HepG2 (cell line): ENCODE measurements around the gene UBE2M. TPM values are rescaled to one million over a fixed set of nuclear protein-coding genes. Genes with fewer than 3 reads are reported as not detected.

Experiments used
- ATAC-seq: fragments of 200-7000 bp; cut with Tn5 transposase; 3 replicates; pipeline ENCODE4 v1.9.1; 2020; ENCODE audit warnings: mild to moderate bottlenecking, moderate library complexity
- BruUV-seq: library from RNA; stranded (reverse); fragments of 400-500 nt; replicated peaks from 2 replicates; lab custom pipeline; 2021; lab: Mats Ljungman, UMichigan
- CTCF ChIA-PET: fragments of 300-600 bp; formaldehyde crosslinking; extraction: SDS; loops from one replicate; lab custom pipeline; 2021; ENCODE audit warnings: low total read pairs, inconsistent platforms, low intra/inter-chr PET ratio; lab: Yijun Ruan, JAX
- POLR2A ChIA-PET: fragments of 350-600 bp; sonication (Branson Sonifier 250); formaldehyde crosslinking; loops from one replicate; lab custom pipeline; 2020; ENCODE audit warnings: antibody characterized with exemption, inconsistent platforms; lab: Yijun Ruan, JAX
- DNase-seq: peaks from one replicate; pipeline ENCODE4 v3.0.0-alpha.2; 2015; ENCODE audit warnings: low spot score
- FAIRE-seq: peaks from 3 replicates; lab custom pipeline; 2011; peaks lifted over from hg19 to GRCh38; lab: Jason Lieb, UNC
- H2AFZ ChIP-seq: one replicate; pipeline ENCODE4 v1.6.1; 2011; ENCODE audit warnings: low read length, inconsistent platforms
- H3K27ac ChIP-seq: fragments of 300-600 bp; 3 replicates; pipeline ENCODE4 v1.8.0; 2011; ENCODE audit warnings: mixed run types, mild to moderate bottlenecking, mixed read lengths, low read length, inconsistent platforms; ENCODE audit not compliant: insufficient read depth; ENCODE audit errors: extremely low read length
- H3K27me3 ChIP-seq, 2 experiments: fragments of 200-600 bp in 1 of 2; 2 replicates in 1 of 2; 3 replicates in 1 of 2; pipeline versions ENCODE4 v1.6.0 to v1.8.0; 2011; ENCODE audit warnings: low read length in 2 of 2, mild to moderate bottlenecking in 2 of 2, moderate library complexity in 2 of 2, inconsistent platforms in 1 of 2; ENCODE audit not compliant: insufficient read depth in 2 of 2, control insufficient read depth in 1 of 2
- H3K36me3 ChIP-seq, 2 experiments: fragments of 200-600 bp in 1 of 2; replicated peaks in 1 of 2; 2 replicates in 1 of 2; 3 replicates in 1 of 2; pipeline versions ENCODE4 v1.5.1 to v1.8.0; 2011; ENCODE audit warnings: low read length in 2 of 2, inconsistent platforms in 1 of 2; ENCODE audit not compliant: insufficient read depth in 2 of 2, control insufficient read depth in 1 of 2
- H3K4me1 ChIP-seq: 2 replicates; pipeline ENCODE4 v1.5.1; 2012; ENCODE audit warnings: low read length, inconsistent platforms; ENCODE audit not compliant: insufficient read depth
- H3K4me2 ChIP-seq: 2 replicates; pipeline ENCODE4 v1.6.0; 2011; ENCODE audit warnings: low read depth, low read length, inconsistent platforms
- H3K4me3 ChIP-seq, 3 experiments: fragments of 200-600 bp in 1 of 3; sonication (generic), shearing (Covaris generic) in 1 of 3; replicated peaks in 1 of 3; 2 replicates each; pipeline ENCODE4 v1.5.1; 2011 to 2016; ENCODE audit warnings: low read length in 3 of 3, inconsistent platforms in 2 of 3, low read depth in 2 of 3, mild to moderate bottlenecking in 2 of 3, control low read depth in 1 of 3, mixed read lengths in 1 of 3; ENCODE audit not compliant: insufficient read depth in 1 of 3
- H3K79me2 ChIP-seq: one replicate; pipeline ENCODE4 v1.6.1; 2011; ENCODE audit warnings: low read length, inconsistent platforms; ENCODE audit not compliant: insufficient read depth
- H3K9ac ChIP-seq: 2 replicates; pipeline ENCODE4 v1.6.0; 2011; ENCODE audit warnings: mild to moderate bottlenecking, low read depth, low read length, inconsistent platforms; ENCODE audit not compliant: insufficient read depth
- H3K9me3 ChIP-seq: 2 replicates; pipeline ENCODE4 v1.5.1; 2012; ENCODE audit warnings: mild to moderate bottlenecking, low read length
- H4K20me1 ChIP-seq: 2 replicates; pipeline ENCODE4 v1.6.0; 2011; ENCODE audit warnings: inconsistent platforms, mild to moderate bottlenecking, low read length, moderate library complexity; ENCODE audit not compliant: insufficient read depth
- ARHGAP35 ChIP-seq: sonication (generic); formaldehyde crosslinking; IDR thresholded peaks from 2 replicates; pipeline ENCODE4 v1.9.0; 2022; ENCODE audit warnings: mild to moderate bottlenecking, inconsistent platforms, moderate library complexity, missing genetic modification reagents, borderline replicate concordance
- ATF7-NPFF ChIP-seq: sonication (generic); formaldehyde crosslinking; IDR thresholded peaks from 2 replicates; pipeline ENCODE4 v1.8.1; 2023; ENCODE audit warnings: mild to moderate bottlenecking, low read depth, missing genetic modification reagents, moderate library complexity
- CCDC6 ChIP-seq: sonication (generic); formaldehyde crosslinking; IDR thresholded peaks from 2 replicates; pipeline ENCODE4 v1.8.1; 2022; ENCODE audit warnings: mild to moderate bottlenecking, missing genetic modification reagents, moderate library complexity
- CEBPG ChIP-seq: IDR thresholded peaks from 2 replicates; pipeline ENCODE4 v1.6.1; 2016
- DBP ChIP-seq: sonication (generic); formaldehyde crosslinking; IDR thresholded peaks from 2 replicates; pipeline ENCODE4 v1.4.0; 2020; ENCODE audit warnings: missing genetic modification reagents; ENCODE audit errors: not compliant biosample characterization
- FOXC1 ChIP-seq: sonication (generic); formaldehyde crosslinking; IDR thresholded peaks from 2 replicates; pipeline ENCODE4 v1.8.0; 2022; ENCODE audit warnings: mild to moderate bottlenecking, missing genetic modification reagents, borderline replicate concordance
- MIER3 ChIP-seq: IDR thresholded peaks from 2 replicates; pipeline ENCODE4 v1.6.1; 2016; ENCODE audit warnings: missing compliant biosample characterization, borderline replicate concordance
- PCBP2 ChIP-seq: fragments of 200-400 bp; formaldehyde crosslinking; optimal IDR thresholded peaks from 2 replicates; pipeline ENCODE3; 2018; ENCODE audit warnings: low read length, low read depth; ENCODE audit not compliant: poor library complexity, severe bottlenecking
- SP2 ChIP-seq: sonication (generic); formaldehyde crosslinking; IDR thresholded peaks from 2 replicates; pipeline ENCODE4 v1.5.1; 2020; ENCODE audit warnings: mild to moderate bottlenecking, missing genetic modification reagents
- SRF ChIP-seq: IDR thresholded peaks from 2 replicates; pipeline ENCODE4 v1.6.1; 2011; ENCODE audit warnings: mild to moderate bottlenecking, low read depth, low read length, moderate library complexity
- SRY ChIP-seq: sonication (generic); formaldehyde crosslinking; IDR thresholded peaks from 2 replicates; pipeline ENCODE4 v1.8.0; 2022; ENCODE audit warnings: mild to moderate bottlenecking, missing genetic modification reagents
- ZNF124 ChIP-seq: sonication (generic); formaldehyde crosslinking; IDR thresholded peaks from 2 replicates; pipeline ENCODE4 v1.4.0; 2020; ENCODE audit warnings: missing genetic modification reagents
- ZNF138 ChIP-seq: sonication (generic); formaldehyde crosslinking; IDR thresholded peaks from 2 replicates; pipeline ENCODE4 v1.5.0; 2020; ENCODE audit warnings: mild to moderate bottlenecking, low read depth, missing genetic modification reagents
- ZNF225 ChIP-seq: sonication (generic); formaldehyde crosslinking; IDR thresholded peaks from 2 replicates; pipeline ENCODE4 v1.4.0; 2020; ENCODE audit warnings: mild to moderate bottlenecking, missing genetic modification reagents
- ZNF263 ChIP-seq: sonication (generic); formaldehyde crosslinking; IDR thresholded peaks from 2 replicates; pipeline ENCODE4 v1.4.0; 2020; ENCODE audit warnings: missing genetic modification reagents
- ZNF317 ChIP-seq: sonication (generic); formaldehyde crosslinking; IDR thresholded peaks from 2 replicates; pipeline ENCODE4 v1.5.0; 2020; ENCODE audit warnings: mild to moderate bottlenecking, missing genetic modification reagents
- ZNF383 ChIP-seq: sonication (generic); formaldehyde crosslinking; IDR thresholded peaks from 2 replicates; pipeline ENCODE4 v1.4.0; 2020; ENCODE audit warnings: missing genetic modification reagents, mild to moderate bottlenecking, borderline replicate concordance
- ZNF652 ChIP-seq: IDR thresholded peaks from 2 replicates; pipeline ENCODE4 v1.6.1; 2016; ENCODE audit warnings: low read depth, borderline replicate concordance
- ZNF746 ChIP-seq: sonication (generic); formaldehyde crosslinking; IDR thresholded peaks from 2 replicates; pipeline ENCODE4 v1.8.0; 2022; ENCODE audit warnings: mild to moderate bottlenecking, missing genetic modification reagents
- ZNF83 ChIP-seq: sonication (generic); formaldehyde crosslinking; IDR thresholded peaks from 2 replicates; pipeline ENCODE4 v1.4.0; 2020; ENCODE audit warnings: missing genetic modification reagents, mild to moderate bottlenecking, borderline replicate concordance
- ZSCAN5A ChIP-seq: sonication (generic); formaldehyde crosslinking; IDR thresholded peaks from 2 replicates; pipeline ENCODE4 v1.8.0; 2022; ENCODE audit warnings: mild to moderate bottlenecking, missing genetic modification reagents, borderline replicate concordance
- WGBS: methylation state at CpG from one replicate; pipeline ENCODE4 v1.1.6; 2017; ENCODE audit warnings: low lambda C conversion rate; 5-methylcytosine and 5-hydroxymethylcytosine counted together
- in situ Hi-C: cut with HindIII; loops from 2 replicates; pipeline ENCODE4 v1.10.0; 2017; ENCODE audit warnings: low pct_unique_long_range_greater_than_20kb; ENCODE audit not compliant: extremely low pct_ligation_motif_present
- intact Hi-C: fragments of 100-400 bp; cut with micrococcal nuclease; formaldehyde crosslinking; loops from one replicate; pipeline ENCODE4 v1.10.0; 2022; ENCODE audit not compliant: unreplicated experiment
- polyA plus RNA-seq, 8 experiments: library from polyadenylated mRNA; depleted of rRNA in 3 of 8; stranded (reverse) in 7 of 8; unstranded in 1 of 8; fragments of >200 nt; fragmentation: Illumina TruSeq in 4 of 8; extraction: Trizol in 4 of 8; gene quantifications; 2 replicates each; pipeline versions ENCODE4 v1.2.1 to v1.2.3, GENCODE V29; 2011 to 2016; ENCODE audit warnings: low read depth in 4 of 8, missing spikeins in 1 of 8, mixed read lengths in 1 of 8; ENCODE audit not compliant: insufficient read depth in 1 of 8
- total RNA-seq, 5 experiments: library from RNA; depleted of rRNA; stranded (reverse); fragments of >200 nt; fragmentation: Illumina TruSeq; extraction: Trizol; gene quantifications; 2 replicates each; pipeline ENCODE4 v1.2.3, GENCODE V29; 2016; ENCODE audit warnings: low read depth in 1 of 5

The UBE2M gene
- total and polyA plus RNA-seq, 2 of the 13 experiments (the other 11 are each of a cell fraction or from before 2014, with no cell fraction given) = 36.2 to 50.3 TPM

GRCh38 chr19:58575183-58576041, 17.0 kb upstream of the UBE2M start (continued):
- peak; percentile 43 for TF ChIP-seq DBP (CRISPR knock-in tag)

- ChIA-PET POLR2A (interaction anchor here (0.7 kb wide), 1 partner anchor 295 kb away, joined by 4 read pairs; no protein-coding TSS in a partner anchor), CTCF (no interaction called here)
- 1% methylated on average over 20 of the region's 20 CpGs for WGBS
- H2AFZ ChIP-seq = no peak overlapping the region
- BruUV-seq = no TSS peak
- peak overlapping the region; percentile 89 for H3K9ac ChIP-seq
- peak overlapping the region; percentile 80 to 86 (median 82) for H3K4me3 ChIP-seq
- H3K36me3 ChIP-seq = peaks cover 0 to 1% of the 10 kb centered on the region in 2 experiments; a peak in 2 of 5 replicates
- H3K79me2 ChIP-seq = peaks cover 4% of the 10 kb centered on the region
- FAIRE-seq (peak; percentile 4), DNase-seq (no peak), ATAC-seq (no peak)
- peak overlapping the region; percentile 91 for H3K4me2 ChIP-seq
- H3K9me3 ChIP-seq = no peaks in the 10 kb centered on the region
- H3K27me3 ChIP-seq = no peaks in the 10 kb centered on the region
- H3K4me1 ChIP-seq = peaks cover 20% of the 10 kb centered on the region
- in situ Hi-C loops = no loop called here
- H3K27ac ChIP-seq = peak overlapping the region; percentile 93
- no peaks in the 10 kb centered on the region for H4K20me1 ChIP-seq
- intact Hi-C loops = no loop called here
- TF ChIP-seq PCBP2 (peak; percentile 19), ZSCAN5A (0 out of 2 replicates have a peak, but pooled peaks have one; percentile 5), ZNF317 (CRISPR knock-in tag) (no peak), ZNF746 (CRISPR knock-in tag) (no peak), CCDC6 (CRISPR knock-in tag) (no peak), SP2 (CRISPR knock-in tag) (no peak), ZNF225 (CRISPR knock-in tag) (0 out of 2 replicates have a peak, but pooled peaks have one; percentile 10), FOXC1 (CRISPR knock-in tag) (no peak), MIER3 (CRISPR knock-in tag) (no peak), ZNF124 (no peak), SRY (CRISPR knock-in tag) (no peak), ZNF263 (CRISPR knock-in tag) (peak; percentile 44; the same call in 1 of the 2 replicates), ATF7-NPFF (CRISPR knock-in tag) (no peak), ZNF83 (CRISPR knock-in tag) (0 out of 2 replicates have a peak, but pooled peaks have one; percentile 31), ZNF138 (no peak), ARHGAP35 (CRISPR knock-in tag) (peak; percentile 8; the same call in 1 of the 2 replicates), ZNF383 (CRISPR knock-in tag) (no peak), CEBPG (CRISPR knock-in tag) (no peak), SRF (no peak), ZNF652 (CRISPR knock-in tag) (no peak)
These were observed 15.3 kb upstream of the UBE2M start for GRCh38 chr19:58573658-58574164.
